Cardiac fibroblast (primary cell): ENCODE data around the gene SLTM.
"Not testable (repeated sequence)": the region's sequence is repeated elsewhere in the genome, so short reads cannot be mapped to it uniquely, and the experiment has no call there.

Source experiments
- DNase-seq, 2 donors: peaks; one replicate each; pipeline versions ENCODE4 v3.0.0 to v3.0.0-alpha.2; 2010; ENCODE audit warnings: low read depth in 2 of 2
- H3K4me3 ChIP-seq, 2 donors: replicated peaks in 1 of 2; 1 replicate in 1 of 2; 2 replicates in 1 of 2; pipeline ENCODE4 v1.5.1; 2011; ENCODE audit warnings: low read depth in 2 of 2, low read length in 2 of 2, mild to moderate bottlenecking in 2 of 2, moderate library complexity in 1 of 2
- CTCF ChIP-seq: IDR thresholded peaks from one replicate; pipeline ENCODE4 v1.5.1; 2011; ENCODE audit warnings: low read depth, mild to moderate bottlenecking, low read length, inconsistent platforms

Gene SLTM

GRCh38 chr15:58842713-58843396, 90.6 kb downstream of the SLTM start:
- TF ChIP-seq CTCF, result no peak
- H3K4me3 ChIP-seq, result no peak overlapping the region
- DNase-seq, result no peak

GRCh38 chr15:58840048-58840447, 93.4 kb downstream of the SLTM start:
- no peak for TF ChIP-seq CTCF
- no peak overlapping the region for H3K4me3 ChIP-seq
- peak; percentile 75 to 87 for DNase-seq

- peak; percentile 34 for TF ChIP-seq CTCF
- H3K4me3 ChIP-seq, result no peak overlapping the region
- peak; percentile 27 to 34 for DNase-seq
Observed at GRCh38 chr15:58839485-58839884, 94.0 kb downstream of the SLTM start.

GRCh38 chr15:58833681-58834426, 99.6 kb downstream of the SLTM start:
- not testable (repeated sequence) for DNase-seq, H3K4me3 ChIP-seq

GRCh38 chr15:58830556-58830955, 102.9 kb downstream of the SLTM start:
- no peak for TF ChIP-seq CTCF
- H3K4me3 ChIP-seq, result no peak overlapping the region
- no peak for DNase-seq
